NT2/D1 (cell line): ENCODE results near the gene NBAS.

Source experiments
- YY1 ChIP-seq: IDR thresholded peaks from 2 replicates; pipeline ENCODE4 v1.6.1; 2011; ENCODE audit not compliant: insufficient read length, insufficient read depth
- ZNF274 ChIP-seq: IDR thresholded peaks from 2 replicates; pipeline ENCODE4 v1.6.1; 2011; ENCODE audit warnings: mild to moderate bottlenecking, low read depth, low read length

GRCh38 chr2:15605721-15606120 is 44.6 kb upstream of the NBAS start:
- TF ChIP-seq ZNF274 (no peak), YY1 (no peak)
